Right lobe of liver (tissue), 6 donors: ENCODE measurements around the gene WSCD2. TPM values are rescaled to one million over a fixed set of nuclear protein-coding genes. Genes with fewer than 3 reads are reported as not detected.

ENCODE experiments used
- ATAC-seq, 4 donors: fragments of 200-7000 bp; cut with Tn5 transposase; one replicate each; pipeline ENCODE4 v1.9.1; 2020; ENCODE audit warnings: mild to moderate bottlenecking in 4 of 4, moderate library complexity in 4 of 4
- DNase-seq, 3 donors: peaks; one replicate each; pipeline ENCODE4 v3.0.0-alpha.2; 2020
- H3K27ac ChIP-seq, 3 donors: fragments of 200-600 bp; one replicate each; pipeline ENCODE4 v1.8.0; 2022
- H3K27me3 ChIP-seq, 2 donors: fragments of 200-600 bp; one replicate each; pipeline ENCODE4 v1.8.0; 2022
- H3K36me3 ChIP-seq, 4 donors: fragments of 200-600 bp; sonication (generic) in 1 of 4; one replicate each; pipeline versions ENCODE4 v1.5.1 to v1.8.0; 2017 to 2022; ENCODE audit warnings: control low read depth in 1 of 4
- H3K4me1 ChIP-seq, 4 donors: fragments of 200-600 bp; sonication (generic) in 1 of 4; one replicate each; pipeline versions ENCODE4 v1.5.1 to v1.8.0; 2017 to 2022; ENCODE audit warnings: control low read depth in 1 of 4
- H3K4me3 ChIP-seq, 3 donors: fragments of 200-600 bp; one replicate each; pipeline ENCODE4 v1.8.0; 2022
- H3K9me3 ChIP-seq, 4 donors: fragments of 200-600 bp; sonication (generic) in 1 of 4; one replicate each; pipeline versions ENCODE4 v1.5.1 to v1.8.0; 2017 to 2022; ENCODE audit warnings: control low read depth in 1 of 4
- CTCF ChIP-seq, 4 donors: fragments of 200-600 bp in 3 of 4; fragments of 450-650 bp in 1 of 4; IDR thresholded peaks; one replicate each; pipeline versions ENCODE4 v1.5.1 to v1.8.0; 2016 to 2022; ENCODE audit warnings: antibody characterized with exemption in 4 of 4, mild to moderate bottlenecking in 2 of 4
- POLR2A ChIP-seq: fragments of 450-650 bp; IDR thresholded peaks from one replicate; pipeline ENCODE4 v1.6.1; 2017; ENCODE audit warnings: antibody characterized with exemption, mild to moderate bottlenecking
- WGBS: methylation state at CpG from one replicate; pipeline ENCODE4 v1.1.6; 2018; ENCODE audit warnings: low coverage, low lambda C conversion rate; ENCODE audit not compliant: insufficient coverage; ENCODE audit errors: missing lambda C conversion rate; 5-methylcytosine and 5-hydroxymethylcytosine counted together
- intact Hi-C, 2 donors: fragments of 100-400 bp; cut with DNase I; formaldehyde crosslinking; loops; one replicate each; pipeline versions ENCODE4 v1.11.2 to v1.14.1; 2022
- total RNA-seq, 6 experiments: library from RNA; depleted of rRNA in 2 of 6; stranded (reverse); fragments of >200 nt in 2 of 6; fragmentation: NEBNext Ultra II Directional in 3 of 6; extraction: Animal tissue kit (Norgen Biotek cat#: 25700) in 3 of 6; gene quantifications; one replicate each; pipeline versions ENCODE4 v1.1.0 to v1.2.4, GENCODE V29; 2016 to 2023
- donor health status: DM: no; HTN: yes; CAD: no.
- donor health status: DM: no; HTN: no; CAD: no.
- donor health status: DM: no; HTN: no; CAD: no.
- donor health status: DM: no; HTN: yes; CAD: no.
- donor health status: DM: no; HTN: yes; CAD: no.

Gene WSCD2
- total RNA-seq, 6 experiments from 2014 or later, result not detected

- Histone ChIP-seq H3K4me3 (no peak overlapping the region), H3K36me3 (no peaks in the 10 kb centered on the region), H3K9me3 (no peaks in the 10 kb centered on the region), H3K4me1 (no peaks in the 10 kb centered on the region), H3K27ac (no peak overlapping the region), H3K27me3 (no peaks in the 10 kb centered on the region)
- ATAC-seq, result no peak
- intact Hi-C loops, result no loop called here
- DNase-seq, result no peak
- TF ChIP-seq CTCF (IDR thresholded peaks at IDR 0.05), result no peak
- TF ChIP-seq POLR2A, result no peak
- WGBS, result 59% methylated on average over 7 of the region's 7 CpGs
Measured at GRCh38 chr12:108115123-108116121, 13.7 kb upstream of the WSCD2 start.

GRCh38 chr12:108116254-108116653, 12.8 kb upstream of the WSCD2 start:
- intact Hi-C loops, result no loop called here

GRCh38 chr12:108116699-108117098, 12.4 kb upstream of the WSCD2 start:
- no peaks in the 10 kb centered on the region for H3K9me3 ChIP-seq
- intact Hi-C loops, result no loop called here
- no peak for ATAC-seq
- no peaks in the 10 kb centered on the region for H3K4me1 ChIP-seq
- WGBS, result 42% methylated on average over 1 of the region's 1 CpG
- H3K4me3 ChIP-seq, result no peak overlapping the region
- H3K27ac ChIP-seq, result no peak overlapping the region
- no peaks in the 10 kb centered on the region for H3K36me3 ChIP-seq
- no peaks in the 10 kb centered on the region for H3K27me3 ChIP-seq
- no peak for DNase-seq
- TF ChIP-seq POLR2A, result no peak
- TF ChIP-seq CTCF (IDR thresholded peaks at IDR 0.05), result no peak

More at GRCh38 chr12:108116254-108116653, 12.8 kb upstream of the WSCD2 start:
- H3K27ac ChIP-seq, result no peak overlapping the region
- WGBS, result 25% methylated on average over 3 of the region's 4 CpGs
- no peaks in the 10 kb centered on the region for H3K9me3 ChIP-seq
- no peak for DNase-seq
- H3K4me1 ChIP-seq, result no peaks in the 10 kb centered on the region
- H3K36me3 ChIP-seq, result no peaks in the 10 kb centered on the region
- no peaks in the 10 kb centered on the region for H3K27me3 ChIP-seq
- TF ChIP-seq CTCF (IDR thresholded peaks at IDR 0.05) (no peak), POLR2A (no peak)
- no peak for ATAC-seq
- no peak overlapping the region for H3K4me3 ChIP-seq

- H3K27me3 ChIP-seq, result no peaks in the 10 kb centered on the region
- intact Hi-C loops, result no loop called here
- H3K9me3 ChIP-seq, result no peaks in the 10 kb centered on the region
- DNase-seq (no peak), ATAC-seq (no peak)
- TF ChIP-seq CTCF (IDR thresholded peaks at IDR 0.05) (no peak), POLR2A (no peak)
- H3K27ac ChIP-seq, result no peak overlapping the region
- WGBS, result 67% methylated on average over 3 of the region's 6 CpGs
- no peaks in the 10 kb centered on the region for H3K36me3 ChIP-seq
- no peaks in the 10 kb centered on the region for H3K4me1 ChIP-seq
- no peak overlapping the region for H3K4me3 ChIP-seq
Measured at GRCh38 chr12:108117163-108117849, 11.8 kb upstream of the WSCD2 start.
